ENCODE data around the gene P2RX4.

- TF ChIP-seq CTCF (IDR thresholded peaks at IDR 0.05) (no peak), POLR2A (IDR thresholded peaks at IDR 0.05) (no peak)
These were observed 13.7 kb downstream of the P2RX4 start for GRCh38 chr12:121223292-121224285.

Data from heart left ventricle (tissue), 13 donors.